H1 (cell line): Measurements from ENCODE around the gene THOC6. TPM values are rescaled to one million over a fixed set of nuclear protein-coding genes. Genes with fewer than 3 reads are reported as not detected.

Experiments
- HDAC6 ChIP-seq: IDR thresholded peaks from one replicate; pipeline ENCODE4 v1.7.1; 2012; ENCODE audit warnings: low read depth, mild to moderate bottlenecking, inconsistent platforms, low read length, moderate library complexity
- polyA plus RNA-seq, 7 experiments: library from polyadenylated mRNA; depleted of rRNA in 3 of 7; stranded (reverse) in 5 of 7; unstranded in 2 of 7; fragments of >200 nt in 5 of 7; fragments of 200-250 nt in 2 of 7; gene quantifications; 1 replicate in 5 of 7; 2 replicates in 1 of 7; 4 replicates in 1 of 7; pipeline versions ENCODE4 v1.2.1 to v1.2.3, GENCODE V29; 2011 to 2013; ENCODE audit warnings: missing spikeins in 2 of 7, mixed read lengths in 2 of 7
- total RNA-seq: library from RNA; stranded (reverse); fragmentation: NEBNext Ultra II Directional; extraction: Animal tissue kit (Norgen Biotek cat#: 25700); gene quantifications from 2 replicates; pipeline ENCODE4 v1.2.1, GENCODE V29; 2021
- TF ChIP-seq, protein P1 (sequence below): fragments of 300-600 bp; sonication (generic); IDR thresholded peaks from 2 replicates; pipeline ENCODE4 v1.7.1; 2012; ENCODE audit warnings: low read length, moderate library complexity, mild to moderate bottlenecking, inconsistent platforms; ENCODE audit not compliant: insufficient replicate concordance

The THOC6 gene
- total and polyA plus RNA-seq, 2 of the 8 experiments (the other 6 are each of a cell fraction or from before 2014, with no cell fraction given), result 78.5 to 111 TPM

DNA sequence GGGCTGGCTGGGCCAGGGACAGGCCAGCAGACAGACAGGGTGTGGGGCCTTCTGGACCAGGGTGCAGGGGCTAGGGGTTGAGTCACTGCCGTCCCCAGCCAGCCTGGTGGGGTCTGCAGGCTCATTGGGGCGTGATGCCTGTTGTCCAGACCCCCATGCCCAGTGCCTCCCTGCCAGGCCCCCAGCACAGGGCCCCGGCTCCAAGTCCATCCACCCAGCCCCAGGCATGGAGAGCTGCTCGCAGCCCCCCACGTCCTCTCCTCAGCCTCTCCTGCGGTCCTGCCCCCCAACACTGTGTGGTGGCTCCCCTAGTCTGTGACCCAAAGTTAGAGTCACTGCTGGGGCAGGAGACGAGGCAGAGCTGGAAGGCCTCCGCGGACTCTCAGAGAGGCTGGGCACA is 36.5 kb upstream of the THOC6 start (continued):
- TF ChIP-seq, protein P1, sequence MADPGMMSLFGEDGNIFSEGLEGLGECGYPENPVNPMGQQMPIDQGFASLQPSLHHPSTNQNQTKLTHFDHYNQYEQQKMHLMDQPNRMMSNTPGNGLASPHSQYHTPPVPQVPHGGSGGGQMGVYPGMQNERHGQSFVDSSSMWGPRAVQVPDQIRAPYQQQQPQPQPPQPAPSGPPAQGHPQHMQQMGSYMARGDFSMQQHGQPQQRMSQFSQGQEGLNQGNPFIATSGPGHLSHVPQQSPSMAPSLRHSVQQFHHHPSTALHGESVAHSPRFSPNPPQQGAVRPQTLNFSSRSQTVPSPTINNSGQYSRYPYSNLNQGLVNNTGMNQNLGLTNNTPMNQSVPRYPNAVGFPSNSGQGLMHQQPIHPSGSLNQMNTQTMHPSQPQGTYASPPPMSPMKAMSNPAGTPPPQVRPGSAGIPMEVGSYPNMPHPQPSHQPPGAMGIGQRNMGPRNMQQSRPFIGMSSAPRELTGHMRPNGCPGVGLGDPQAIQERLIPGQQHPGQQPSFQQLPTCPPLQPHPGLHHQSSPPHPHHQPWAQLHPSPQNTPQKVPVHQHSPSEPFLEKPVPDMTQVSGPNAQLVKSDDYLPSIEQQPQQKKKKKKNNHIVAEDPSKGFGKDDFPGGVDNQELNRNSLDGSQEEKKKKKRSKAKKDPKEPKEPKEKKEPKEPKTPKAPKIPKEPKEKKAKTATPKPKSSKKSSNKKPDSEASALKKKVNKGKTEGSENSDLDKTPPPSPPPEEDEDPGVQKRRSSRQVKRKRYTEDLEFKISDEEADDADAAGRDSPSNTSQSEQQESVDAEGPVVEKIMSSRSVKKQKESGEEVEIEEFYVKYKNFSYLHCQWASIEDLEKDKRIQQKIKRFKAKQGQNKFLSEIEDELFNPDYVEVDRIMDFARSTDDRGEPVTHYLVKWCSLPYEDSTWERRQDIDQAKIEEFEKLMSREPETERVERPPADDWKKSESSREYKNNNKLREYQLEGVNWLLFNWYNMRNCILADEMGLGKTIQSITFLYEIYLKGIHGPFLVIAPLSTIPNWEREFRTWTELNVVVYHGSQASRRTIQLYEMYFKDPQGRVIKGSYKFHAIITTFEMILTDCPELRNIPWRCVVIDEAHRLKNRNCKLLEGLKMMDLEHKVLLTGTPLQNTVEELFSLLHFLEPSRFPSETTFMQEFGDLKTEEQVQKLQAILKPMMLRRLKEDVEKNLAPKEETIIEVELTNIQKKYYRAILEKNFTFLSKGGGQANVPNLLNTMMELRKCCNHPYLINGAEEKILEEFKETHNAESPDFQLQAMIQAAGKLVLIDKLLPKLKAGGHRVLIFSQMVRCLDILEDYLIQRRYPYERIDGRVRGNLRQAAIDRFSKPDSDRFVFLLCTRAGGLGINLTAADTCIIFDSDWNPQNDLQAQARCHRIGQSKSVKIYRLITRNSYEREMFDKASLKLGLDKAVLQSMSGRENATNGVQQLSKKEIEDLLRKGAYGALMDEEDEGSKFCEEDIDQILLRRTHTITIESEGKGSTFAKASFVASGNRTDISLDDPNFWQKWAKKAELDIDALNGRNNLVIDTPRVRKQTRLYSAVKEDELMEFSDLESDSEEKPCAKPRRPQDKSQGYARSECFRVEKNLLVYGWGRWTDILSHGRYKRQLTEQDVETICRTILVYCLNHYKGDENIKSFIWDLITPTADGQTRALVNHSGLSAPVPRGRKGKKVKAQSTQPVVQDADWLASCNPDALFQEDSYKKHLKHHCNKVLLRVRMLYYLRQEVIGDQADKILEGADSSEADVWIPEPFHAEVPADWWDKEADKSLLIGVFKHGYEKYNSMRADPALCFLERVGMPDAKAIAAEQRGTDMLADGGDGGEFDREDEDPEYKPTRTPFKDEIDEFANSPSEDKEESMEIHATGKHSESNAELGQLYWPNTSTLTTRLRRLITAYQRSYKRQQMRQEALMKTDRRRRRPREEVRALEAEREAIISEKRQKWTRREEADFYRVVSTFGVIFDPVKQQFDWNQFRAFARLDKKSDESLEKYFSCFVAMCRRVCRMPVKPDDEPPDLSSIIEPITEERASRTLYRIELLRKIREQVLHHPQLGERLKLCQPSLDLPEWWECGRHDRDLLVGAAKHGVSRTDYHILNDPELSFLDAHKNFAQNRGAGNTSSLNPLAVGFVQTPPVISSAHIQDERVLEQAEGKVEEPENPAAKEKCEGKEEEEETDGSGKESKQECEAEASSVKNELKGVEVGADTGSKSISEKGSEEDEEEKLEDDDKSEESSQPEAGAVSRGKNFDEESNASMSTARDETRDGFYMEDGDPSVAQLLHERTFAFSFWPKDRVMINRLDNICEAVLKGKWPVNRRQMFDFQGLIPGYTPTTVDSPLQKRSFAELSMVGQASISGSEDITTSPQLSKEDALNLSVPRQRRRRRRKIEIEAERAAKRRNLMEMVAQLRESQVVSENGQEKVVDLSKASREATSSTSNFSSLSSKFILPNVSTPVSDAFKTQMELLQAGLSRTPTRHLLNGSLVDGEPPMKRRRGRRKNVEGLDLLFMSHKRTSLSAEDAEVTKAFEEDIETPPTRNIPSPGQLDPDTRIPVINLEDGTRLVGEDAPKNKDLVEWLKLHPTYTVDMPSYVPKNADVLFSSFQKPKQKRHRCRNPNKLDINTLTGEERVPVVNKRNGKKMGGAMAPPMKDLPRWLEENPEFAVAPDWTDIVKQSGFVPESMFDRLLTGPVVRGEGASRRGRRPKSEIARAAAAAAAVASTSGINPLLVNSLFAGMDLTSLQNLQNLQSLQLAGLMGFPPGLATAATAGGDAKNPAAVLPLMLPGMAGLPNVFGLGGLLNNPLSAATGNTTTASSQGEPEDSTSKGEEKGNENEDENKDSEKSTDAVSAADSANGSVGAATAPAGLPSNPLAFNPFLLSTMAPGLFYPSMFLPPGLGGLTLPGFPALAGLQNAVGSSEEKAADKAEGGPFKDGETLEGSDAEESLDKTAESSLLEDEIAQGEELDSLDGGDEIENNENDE, result no peak
- no peak for TF ChIP-seq HDAC6
- TF ChIP-seq, all 59 proteins: peak for 0
